NCI-H748 (cell line): ENCODE data around the gene KAZN.
"Not testable (repeated sequence)": the region's sequence is repeated elsewhere in the genome, so short reads cannot be mapped to it uniquely, and the experiment has no call there.

ENCODE experiments used
- DNase-seq: peaks from one replicate; lab custom pipeline; 2025; ENCODE audit not compliant: unreplicated experiment; lab: John Stamatoyannopoulos, UW

Gene KAZN

GRCh38 chr1:14598498-14599182, at the start of gene KAZN:
Gene KAZN (plus strand): TSS chr1:14598685.
- peak; percentile 63 for DNase-seq

GRCh38 chr1:14549897-14550620, 48.4 kb upstream of the KAZN start:
- DNase-seq: peak; percentile 66

GRCh38 chr1:14551386-14551785, 47.1 kb upstream of the KAZN start:
- no peak for DNase-seq

GRCh38 chr1:14552246-14552965, 46.1 kb upstream of the KAZN start:
- no peak for DNase-seq

GRCh38 chr1:14553711-14554110, 44.8 kb upstream of the KAZN start:
- no peak for DNase-seq

GRCh38 chr1:14555091-14555490, 43.4 kb upstream of the KAZN start:
- no peak for DNase-seq

- no peak for DNase-seq
Observed at GRCh38 chr1:14561014-14561693, 37.3 kb upstream of the KAZN start.

- DNase-seq: no peak
Observed at GRCh38 chr1:14565090-14565489, 33.4 kb upstream of the KAZN start.

- no peak for DNase-seq
Observed at GRCh38 chr1:14567056-14567455, 31.4 kb upstream of the KAZN start.

GRCh38 chr1:14567903-14568302, 30.6 kb upstream of the KAZN start:
- DNase-seq: no peak

- no peak for DNase-seq
Observed at GRCh38 chr1:14568716-14569355, 29.6 kb upstream of the KAZN start.

- no peak for DNase-seq
Observed at GRCh38 chr1:14570514-14570913, 28.0 kb upstream of the KAZN start.

GRCh38 chr1:14571810-14572767, 26.4 kb upstream of the KAZN start:
- DNase-seq: peak; percentile 39

- no peak for DNase-seq
Observed at GRCh38 chr1:14572861-14573260, 25.6 kb upstream of the KAZN start.

GRCh38 chr1:14576155-14576554, 22.3 kb upstream of the KAZN start:
- no peak for DNase-seq

GRCh38 chr1:14577261-14577660, 21.2 kb upstream of the KAZN start:
- DNase-seq: no peak

GRCh38 chr1:14578156-14578555, 20.3 kb upstream of the KAZN start:
- DNase-seq: no peak

- DNase-seq: not testable (repeated sequence)
Observed at GRCh38 chr1:14580295-14580694, 18.2 kb upstream of the KAZN start.

GRCh38 chr1:14580986-14581385, 17.5 kb upstream of the KAZN start:
- no peak for DNase-seq

GRCh38 chr1:14583788-14584187, 14.7 kb upstream of the KAZN start:
- no peak for DNase-seq
